Fibroblast of mammary gland (primary cell): ENCODE measurements around the gene KLF11.

Source experiments
- DNase-seq: peaks from one replicate; pipeline ENCODE4 v3.0.0-alpha.2; 2010; ENCODE audit warnings: low read depth
- H3K4me3 ChIP-seq: 2 replicates; pipeline ENCODE4 v1.5.1; 2011; ENCODE audit warnings: low read depth, mild to moderate bottlenecking, low read length, moderate library complexity; ENCODE audit not compliant: control insufficient read depth
- CTCF ChIP-seq: conservative IDR thresholded peaks from 2 replicates; pipeline ENCODE4 v1.5.1; 2011; ENCODE audit warnings: low read depth, low read length, inconsistent platforms; ENCODE audit not compliant: control insufficient read depth, insufficient read depth

KLF11 gene

GRCh38 chr2:10061221-10061925, 18.0 kb downstream of the KLF11 start:
- no peak for DNase-seq
- no peak for TF ChIP-seq CTCF
- H3K4me3 ChIP-seq, result no peak overlapping the region

- DNase-seq, result no peak
- TF ChIP-seq CTCF, result no peak
- H3K4me3 ChIP-seq, result no peak overlapping the region
Observed at GRCh38 chr2:10062931-10063365, 19.6 kb downstream of the KLF11 start.

GRCh38 chr2:10063566-10063965, 20.2 kb downstream of the KLF11 start:
- no peak overlapping the region for H3K4me3 ChIP-seq
- no peak for DNase-seq
- TF ChIP-seq CTCF, result no peak

- DNase-seq, result no peak
- no peak overlapping the region for H3K4me3 ChIP-seq
- no peak for TF ChIP-seq CTCF
Observed at GRCh38 chr2:10064932-10065772, 21.8 kb downstream of the KLF11 start.

- H3K4me3 ChIP-seq, result no peak overlapping the region
- DNase-seq, result no peak
- TF ChIP-seq CTCF, result no peak
Observed at GRCh38 chr2:10065773-10066055, 22.4 kb downstream of the KLF11 start.

- TF ChIP-seq CTCF, result no peak
- H3K4me3 ChIP-seq, result no peak overlapping the region
- DNase-seq, result no peak
Observed at GRCh38 chr2:10067330-10067729, 24.0 kb downstream of the KLF11 start.
